Measurements from ENCODE around the gene ANXA2. TPM values are rescaled to one million over a fixed set of nuclear protein-coding genes. Genes with fewer than 3 reads are reported as not detected.
A peak's percentile ranks its signal among the peaks of the same experiment; 100 is the strongest.

The ANXA2 gene
- total and polyA plus RNA-seq, 10 of the 15 experiments (the other 5 are each of a cell fraction or from before 2014, with no cell fraction given) = 135 to 540 (median 281) TPM

DNA sequence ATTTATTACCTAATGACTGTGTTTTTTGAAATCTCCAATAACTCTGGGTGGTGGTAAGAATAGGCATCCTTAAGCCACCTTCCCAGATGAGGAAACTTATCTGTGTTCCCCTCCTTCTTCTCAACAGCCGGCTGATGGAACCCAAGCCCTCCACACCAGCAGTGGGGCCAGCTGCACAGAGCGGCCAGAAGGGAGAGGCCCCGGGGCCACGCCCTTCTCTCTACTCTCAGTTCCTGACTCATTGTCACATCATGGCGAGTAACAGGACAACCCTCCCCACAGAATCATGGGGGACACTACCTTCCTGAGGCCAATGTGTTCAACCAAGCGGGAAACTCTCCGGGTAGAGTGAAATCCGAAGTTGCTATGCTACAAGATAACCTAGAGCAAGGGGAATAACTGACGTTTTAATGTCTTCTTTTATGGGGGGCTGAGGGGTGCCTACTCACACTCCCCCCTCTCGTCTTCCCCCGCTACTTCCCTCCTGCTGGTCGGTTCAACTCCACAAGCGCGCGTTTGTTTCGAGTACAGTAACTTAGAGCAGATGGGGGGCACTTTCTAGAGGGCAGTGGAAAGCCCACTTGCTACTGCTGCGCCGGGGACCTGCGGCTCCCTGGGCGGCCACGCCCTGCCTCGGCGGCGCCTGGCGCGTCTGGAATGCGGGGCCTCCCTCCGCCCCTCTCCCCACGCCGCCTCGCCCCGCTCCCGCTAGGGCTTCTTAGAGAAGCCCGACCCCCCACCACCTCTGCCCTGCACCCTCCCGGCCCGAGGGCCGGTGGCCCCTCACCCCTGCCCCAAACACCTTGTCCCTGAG lies 621 bp downstream of the ANXA2 start (continued):
- peak; percentile 68; the same call in 1 of the 2 replicates for TF ChIP-seq SPI1 (IDR thresholded peaks at IDR 0.05; ENCODE audit: borderline replicate concordance, insufficient read depth, low read depth, low read length)
- TF ChIP-seq TBL1XR1 (IDR thresholded peaks at IDR 0.05; ENCODE audit: low read depth, low read length) = no peak
- TF ChIP-seq NFXL1 (IDR thresholded peaks at IDR 0.05; ENCODE audit: borderline replicate concordance) = no peak
- TF ChIP-seq NR2C1 (IDR thresholded peaks at IDR 0.05) = no peak
- TF ChIP-seq NRF1 (conservative IDR thresholded peaks at IDR 0.05; ENCODE audit: low read depth, low read length) = no peak
- TF ChIP-seq TCF7 (IDR thresholded peaks at IDR 0.05; ENCODE audit: borderline replicate concordance) = no peak
- TF ChIP-seq, protein P1, sequence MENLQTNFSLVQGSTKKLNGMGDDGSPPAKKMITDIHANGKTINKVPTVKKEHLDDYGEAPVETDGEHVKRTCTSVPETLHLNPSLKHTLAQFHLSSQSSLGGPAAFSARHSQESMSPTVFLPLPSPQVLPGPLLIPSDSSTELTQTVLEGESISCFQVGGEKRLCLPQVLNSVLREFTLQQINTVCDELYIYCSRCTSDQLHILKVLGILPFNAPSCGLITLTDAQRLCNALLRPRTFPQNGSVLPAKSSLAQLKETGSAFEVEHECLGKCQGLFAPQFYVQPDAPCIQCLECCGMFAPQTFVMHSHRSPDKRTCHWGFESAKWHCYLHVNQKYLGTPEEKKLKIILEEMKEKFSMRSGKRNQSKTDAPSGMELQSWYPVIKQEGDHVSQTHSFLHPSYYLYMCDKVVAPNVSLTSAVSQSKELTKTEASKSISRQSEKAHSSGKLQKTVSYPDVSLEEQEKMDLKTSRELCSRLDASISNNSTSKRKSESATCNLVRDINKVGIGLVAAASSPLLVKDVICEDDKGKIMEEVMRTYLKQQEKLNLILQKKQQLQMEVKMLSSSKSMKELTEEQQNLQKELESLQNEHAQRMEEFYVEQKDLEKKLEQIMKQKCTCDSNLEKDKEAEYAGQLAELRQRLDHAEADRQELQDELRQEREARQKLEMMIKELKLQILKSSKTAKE (IDR thresholded peaks at IDR 0.05; ENCODE audit: low read depth, poor library complexity, severe bottlenecking) = no peak
- peak; percentile 40; the same call in 1 of the 2 replicates for TF ChIP-seq MTA2 (IDR thresholded peaks at IDR 0.05; ENCODE audit: low read depth)
- no peak for TF ChIP-seq RB1 (IDR thresholded peaks at IDR 0.05; ENCODE audit: borderline replicate concordance)
- no peak for TF ChIP-seq RFX5 (IDR thresholded peaks at IDR 0.05; ENCODE audit: low read depth, low read length)
- TF ChIP-seq ESRRA (IDR thresholded peaks at IDR 0.05; ENCODE audit: low read length) = no peak
- TF ChIP-seq SUZ12 (IDR thresholded peaks at IDR 0.05; ENCODE audit: unreplicated experiment) = no peak
- TF ChIP-seq FOXM1 (IDR thresholded peaks at IDR 0.05; ENCODE audit: low read depth, low read length) = no peak
- TF ChIP-seq MEF2A (IDR thresholded peaks at IDR 0.05; ENCODE audit: insufficient read depth, low read depth, low read length) = no peak
- TF ChIP-seq POU2F2 (IDR thresholded peaks at IDR 0.05; ENCODE audit: borderline replicate concordance, low read depth, low read length) = peak; percentile 13; the same call in 1 of the 3 replicates
- no peak for TF ChIP-seq HDGF (IDR thresholded peaks at IDR 0.05)
- TF ChIP-seq MYC (IDR thresholded peaks at IDR 0.05; ENCODE audit: insufficient read depth, insufficient read length, insufficient replicate concordance, low read length, severe bottlenecking) = no peak
- TF ChIP-seq HDAC2 (IDR thresholded peaks at IDR 0.05) = no peak
- TF ChIP-seq, protein P2, sequence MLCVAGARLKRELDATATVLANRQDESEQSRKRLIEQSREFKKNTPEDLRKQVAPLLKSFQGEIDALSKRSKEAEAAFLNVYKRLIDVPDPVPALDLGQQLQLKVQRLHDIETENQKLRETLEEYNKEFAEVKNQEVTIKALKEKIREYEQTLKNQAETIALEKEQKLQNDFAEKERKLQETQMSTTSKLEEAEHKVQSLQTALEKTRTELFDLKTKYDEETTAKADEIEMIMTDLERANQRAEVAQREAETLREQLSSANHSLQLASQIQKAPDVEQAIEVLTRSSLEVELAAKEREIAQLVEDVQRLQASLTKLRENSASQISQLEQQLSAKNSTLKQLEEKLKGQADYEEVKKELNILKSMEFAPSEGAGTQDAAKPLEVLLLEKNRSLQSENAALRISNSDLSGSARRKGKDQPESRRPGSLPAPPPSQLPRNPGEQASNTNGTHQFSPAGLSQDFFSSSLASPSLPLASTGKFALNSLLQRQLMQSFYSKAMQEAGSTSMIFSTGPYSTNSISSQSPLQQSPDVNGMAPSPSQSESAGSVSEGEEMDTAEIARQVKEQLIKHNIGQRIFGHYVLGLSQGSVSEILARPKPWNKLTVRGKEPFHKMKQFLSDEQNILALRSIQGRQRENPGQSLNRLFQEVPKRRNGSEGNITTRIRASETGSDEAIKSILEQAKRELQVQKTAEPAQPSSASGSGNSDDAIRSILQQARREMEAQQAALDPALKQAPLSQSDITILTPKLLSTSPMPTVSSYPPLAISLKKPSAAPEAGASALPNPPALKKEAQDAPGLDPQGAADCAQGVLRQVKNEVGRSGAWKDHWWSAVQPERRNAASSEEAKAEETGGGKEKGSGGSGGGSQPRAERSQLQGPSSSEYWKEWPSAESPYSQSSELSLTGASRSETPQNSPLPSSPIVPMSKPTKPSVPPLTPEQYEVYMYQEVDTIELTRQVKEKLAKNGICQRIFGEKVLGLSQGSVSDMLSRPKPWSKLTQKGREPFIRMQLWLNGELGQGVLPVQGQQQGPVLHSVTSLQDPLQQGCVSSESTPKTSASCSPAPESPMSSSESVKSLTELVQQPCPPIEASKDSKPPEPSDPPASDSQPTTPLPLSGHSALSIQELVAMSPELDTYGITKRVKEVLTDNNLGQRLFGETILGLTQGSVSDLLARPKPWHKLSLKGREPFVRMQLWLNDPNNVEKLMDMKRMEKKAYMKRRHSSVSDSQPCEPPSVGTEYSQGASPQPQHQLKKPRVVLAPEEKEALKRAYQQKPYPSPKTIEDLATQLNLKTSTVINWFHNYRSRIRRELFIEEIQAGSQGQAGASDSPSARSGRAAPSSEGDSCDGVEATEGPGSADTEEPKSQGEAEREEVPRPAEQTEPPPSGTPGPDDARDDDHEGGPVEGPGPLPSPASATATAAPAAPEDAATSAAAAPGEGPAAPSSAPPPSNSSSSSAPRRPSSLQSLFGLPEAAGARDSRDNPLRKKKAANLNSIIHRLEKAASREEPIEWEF (IDR thresholded peaks at IDR 0.05; ENCODE audit: insufficient replicate concordance, low read depth, low read length) = no peak
- no peak for TF ChIP-seq BACH1 (IDR thresholded peaks at IDR 0.05; ENCODE audit: borderline replicate concordance)
- no peak for TF ChIP-seq ZBED1 (IDR thresholded peaks at IDR 0.05; ENCODE audit: borderline replicate concordance)
